Omental fat pad (tissue), 4 donors: Measurements from ENCODE around the gene GRN. TPM values are rescaled to one million over a fixed set of nuclear protein-coding genes. Genes with fewer than 3 reads are reported as not detected.
"Not testable (repeated sequence)": the region's sequence is repeated elsewhere in the genome, so short reads cannot be mapped to it uniquely, and the experiment has no call there.

ENCODE experiments used
- ATAC-seq: fragments of 150-250 bp; one replicate; pipeline ENCODE4 v1.9.1; 2016; ENCODE audit warnings: mild to moderate bottlenecking, moderate library complexity; ENCODE audit not compliant: low FRiP score
- DNase-seq: peaks from one replicate; pipeline ENCODE4 v3.0.0-alpha.2; 2019; ENCODE audit warnings: low spot score
- total RNA-seq, 4 donors: library from RNA; depleted of rRNA; stranded (reverse); fragments of >200 nt; gene quantifications; one replicate each; pipeline ENCODE4 v1.1.0, GENCODE V29; 2016
- TF ChIP-seq, protein P1 (sequence below), 3 donors: fragments of 450-650 bp; IDR thresholded peaks; one replicate each; pipeline ENCODE4 v1.5.1; 2016 to 2017; ENCODE audit warnings: antibody characterized with exemption in 3 of 3, mild to moderate bottlenecking in 3 of 3, moderate library complexity in 2 of 3

GRN gene
- total RNA-seq, 4 donors from 2014 or later, result 275 to 379 (median 316) TPM

DNA sequence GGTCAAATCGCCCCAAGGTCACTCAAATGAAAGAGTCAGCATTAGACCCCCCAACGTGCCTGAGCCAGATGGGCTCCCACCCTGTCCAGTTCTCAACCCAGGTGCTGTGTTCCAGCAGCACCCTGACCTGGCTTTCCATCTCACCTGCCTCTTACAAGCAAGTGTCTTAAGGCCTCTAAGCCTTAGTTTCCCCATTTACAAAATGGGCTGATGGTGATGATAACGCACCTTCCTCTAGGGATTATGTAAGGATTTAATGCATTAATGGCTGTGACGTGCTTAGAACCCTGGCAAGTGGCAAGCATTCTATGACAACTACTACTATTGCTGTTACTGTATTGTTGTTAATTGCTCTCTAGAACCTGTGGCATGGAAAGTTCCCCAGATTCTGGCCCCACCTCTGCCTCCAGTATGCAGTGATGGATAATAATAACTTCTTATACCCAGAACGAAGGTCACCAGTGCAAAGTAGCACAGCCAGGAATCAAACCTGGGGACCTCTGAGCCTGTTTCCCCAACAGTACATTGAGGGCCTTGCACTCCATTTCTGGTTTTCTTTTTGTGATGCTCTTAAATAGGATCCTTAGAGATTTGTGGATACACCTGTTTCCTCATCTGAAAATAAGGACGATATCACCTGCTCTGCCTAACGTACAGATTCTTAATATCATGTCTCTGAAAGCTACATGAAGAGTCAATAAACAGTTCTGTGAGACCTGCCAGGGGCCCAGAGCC lies 17.2 kb upstream of the GRN start:
- ATAC-seq, result no peak
- TF ChIP-seq, protein P1, sequence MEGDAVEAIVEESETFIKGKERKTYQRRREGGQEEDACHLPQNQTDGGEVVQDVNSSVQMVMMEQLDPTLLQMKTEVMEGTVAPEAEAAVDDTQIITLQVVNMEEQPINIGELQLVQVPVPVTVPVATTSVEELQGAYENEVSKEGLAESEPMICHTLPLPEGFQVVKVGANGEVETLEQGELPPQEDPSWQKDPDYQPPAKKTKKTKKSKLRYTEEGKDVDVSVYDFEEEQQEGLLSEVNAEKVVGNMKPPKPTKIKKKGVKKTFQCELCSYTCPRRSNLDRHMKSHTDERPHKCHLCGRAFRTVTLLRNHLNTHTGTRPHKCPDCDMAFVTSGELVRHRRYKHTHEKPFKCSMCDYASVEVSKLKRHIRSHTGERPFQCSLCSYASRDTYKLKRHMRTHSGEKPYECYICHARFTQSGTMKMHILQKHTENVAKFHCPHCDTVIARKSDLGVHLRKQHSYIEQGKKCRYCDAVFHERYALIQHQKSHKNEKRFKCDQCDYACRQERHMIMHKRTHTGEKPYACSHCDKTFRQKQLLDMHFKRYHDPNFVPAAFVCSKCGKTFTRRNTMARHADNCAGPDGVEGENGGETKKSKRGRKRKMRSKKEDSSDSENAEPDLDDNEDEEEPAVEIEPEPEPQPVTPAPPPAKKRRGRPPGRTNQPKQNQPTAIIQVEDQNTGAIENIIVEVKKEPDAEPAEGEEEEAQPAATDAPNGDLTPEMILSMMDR (IDR thresholded peaks at IDR 0.05), result no peak
- DNase-seq, result no peak

DNA sequence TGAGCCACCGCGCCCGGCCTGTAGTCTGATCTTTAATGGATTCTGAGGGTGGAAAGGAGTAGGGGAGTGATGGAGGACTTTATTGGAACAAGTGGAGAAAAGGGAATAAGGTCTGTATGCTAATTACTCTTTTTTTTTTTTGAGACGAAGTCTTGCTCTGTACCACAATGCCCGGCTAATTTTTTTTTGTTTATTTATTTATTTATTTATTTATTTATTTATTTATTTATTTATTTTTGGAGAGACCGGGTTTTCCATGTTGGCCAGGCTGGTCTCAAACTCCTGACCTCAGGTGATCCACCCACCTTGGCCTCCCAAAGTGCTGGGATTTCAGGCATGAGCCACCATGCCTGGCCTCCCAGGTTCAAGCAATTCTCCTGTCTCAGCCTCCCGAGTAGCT lies 15.6 kb upstream of the GRN start:
- ATAC-seq, DNase-seq: not testable (repeated sequence)

DNA sequence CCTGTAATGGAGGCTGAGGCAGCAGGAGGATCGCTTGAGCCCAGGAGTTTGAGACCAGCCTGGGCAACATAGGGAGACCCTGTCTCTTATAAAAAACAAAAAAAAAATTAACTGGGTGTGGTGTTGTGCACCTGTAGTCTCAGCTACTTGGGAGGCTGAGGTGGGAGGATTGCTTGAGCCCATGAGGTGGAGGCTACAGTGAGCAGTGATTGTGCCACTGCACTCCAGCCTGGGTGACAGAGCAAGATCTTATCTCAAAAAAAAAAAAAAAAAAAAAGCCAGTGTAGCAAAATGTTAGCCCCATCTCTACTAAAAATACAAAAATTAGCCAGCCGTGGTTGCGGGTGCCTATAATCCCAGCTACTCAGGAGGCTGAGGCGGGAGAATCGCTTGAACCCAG lies 14.8 kb upstream of the GRN start:
- DNase-seq, ATAC-seq: not testable (repeated sequence)

DNA sequence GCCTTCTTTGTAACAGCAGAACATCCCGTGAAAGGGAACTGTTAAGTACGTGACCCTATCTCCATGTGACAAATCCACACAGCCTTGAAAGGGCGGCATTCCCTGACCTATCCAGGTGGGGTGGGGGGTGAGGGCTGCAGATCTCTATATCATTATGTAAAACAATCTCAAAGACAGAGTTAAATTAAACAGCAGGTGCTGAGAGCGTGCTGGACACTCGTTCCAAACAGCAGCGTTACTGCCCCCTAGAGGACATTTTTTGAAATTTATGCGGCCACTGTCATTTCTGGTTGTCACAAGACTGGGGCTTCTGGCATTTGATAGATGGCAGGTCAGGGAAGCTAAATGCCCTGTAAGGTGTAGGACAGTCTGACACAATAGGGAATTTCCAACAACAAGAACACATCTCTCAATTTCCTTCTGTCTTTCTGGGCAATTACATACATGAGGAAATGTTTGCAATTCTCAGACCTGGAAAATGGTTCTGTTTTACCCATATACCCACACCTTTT lies 13.8 kb upstream of the GRN start:
- ATAC-seq, result peak; percentile 41
- TF ChIP-seq, protein P1 (IDR thresholded peaks at IDR 0.05), result peak in 1 of 3 donors; percentile 42
- peak; percentile 62 for DNase-seq

DNA sequence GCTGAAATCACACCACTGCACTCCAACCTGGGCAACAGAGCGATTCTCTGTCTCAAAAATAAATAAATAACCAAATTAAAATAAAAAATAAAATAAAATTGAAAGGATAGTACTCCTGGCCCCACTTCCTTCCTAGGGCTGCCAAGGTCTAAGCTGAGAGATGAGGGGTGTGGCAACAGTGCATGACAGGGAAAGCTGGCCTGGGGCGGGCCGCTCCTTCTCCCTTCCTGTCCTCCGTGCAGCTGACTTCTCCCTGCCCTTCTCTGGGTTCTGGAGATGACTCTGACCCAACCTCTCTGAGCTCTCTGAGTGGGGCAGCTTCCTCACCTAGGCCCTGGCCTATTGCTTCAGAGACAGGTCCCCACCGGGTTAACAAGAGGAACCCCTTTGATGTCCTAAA lies 11.7 kb upstream of the GRN start:
- TF ChIP-seq, protein P1 (IDR thresholded peaks at IDR 0.05), result no peak
- DNase-seq, result no peak
- no peak for ATAC-seq

DNA sequence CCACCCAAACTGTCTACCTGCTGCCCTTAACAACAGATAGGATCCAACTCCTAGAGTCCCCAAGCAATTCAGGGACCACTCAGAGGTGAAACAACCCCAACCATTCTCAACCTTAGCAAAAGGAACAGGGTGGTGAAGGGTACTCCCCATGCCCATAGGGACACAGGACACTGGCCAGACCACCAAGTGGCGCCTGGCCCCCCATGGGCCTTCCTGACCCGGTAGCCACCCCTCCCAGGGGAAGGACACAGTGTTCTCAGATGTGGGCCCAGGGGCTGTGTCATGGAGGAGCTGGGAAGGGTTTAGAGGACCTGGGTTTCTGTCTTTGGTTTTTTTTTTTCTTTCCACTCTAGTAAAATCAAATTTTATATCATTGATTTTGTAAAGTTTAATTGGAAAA lies 10.8 kb upstream of the GRN start:
- DNase-seq (no peak), ATAC-seq (no peak)
- TF ChIP-seq, protein P1 (IDR thresholded peaks at IDR 0.05), result no peak

DNA sequence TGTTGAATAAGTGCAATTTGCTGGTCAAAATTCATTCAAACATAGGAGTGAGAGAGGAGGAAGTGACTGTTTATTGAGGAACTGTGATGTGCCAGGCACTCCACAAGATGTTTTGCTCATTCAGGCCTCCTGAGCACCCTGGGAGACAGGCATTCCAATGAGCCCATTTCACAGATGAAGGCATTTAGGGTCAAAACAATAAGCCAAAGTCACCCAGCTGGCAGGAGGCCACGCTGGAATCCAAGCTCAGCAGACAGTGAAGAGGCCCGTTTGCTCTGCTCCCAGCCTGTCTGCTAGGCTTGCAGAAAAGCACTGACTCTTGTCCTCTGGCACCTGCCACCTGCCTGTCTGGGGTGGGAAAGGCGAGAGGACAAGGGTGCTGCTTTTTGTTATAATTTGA lies 10.4 kb upstream of the GRN start:
- TF ChIP-seq, protein P1 (IDR thresholded peaks at IDR 0.05), result no peak
- no peak for ATAC-seq
- DNase-seq, result no peak

DNA sequence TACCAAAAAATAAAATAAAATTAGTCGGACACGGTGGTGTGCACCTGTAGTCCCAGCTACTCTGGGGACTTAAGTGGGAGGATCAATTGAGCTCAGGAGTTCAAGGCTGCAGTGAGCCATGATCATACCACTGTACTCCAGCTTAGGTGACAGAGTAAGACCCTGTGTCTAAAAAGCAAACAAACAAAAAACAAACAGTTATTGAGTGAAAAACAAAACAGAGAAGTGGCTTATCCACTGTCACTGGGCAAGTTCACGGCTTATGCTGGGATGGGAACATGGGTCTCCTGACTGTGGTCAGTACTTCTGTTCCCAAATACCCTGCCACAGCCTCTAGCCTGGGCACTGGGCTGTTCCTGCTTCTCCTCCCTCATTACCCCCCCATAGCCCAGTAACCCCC lies 9.5 kb upstream of the GRN start:
- DNase-seq (no peak), ATAC-seq (no peak)
- TF ChIP-seq, protein P1 (IDR thresholded peaks at IDR 0.05), result no peak
